ENCODE measurements around the gene SPSB1.

The SPSB1 gene

GRCh38 chr1:9311029-9311428 lies 18.3 kb downstream of the SPSB1 start:
- TF ChIP-seq EP300 (IDR thresholded peaks at IDR 0.05; ENCODE audit: borderline replicate concordance): no peak
- TF ChIP-seq, protein P1, sequence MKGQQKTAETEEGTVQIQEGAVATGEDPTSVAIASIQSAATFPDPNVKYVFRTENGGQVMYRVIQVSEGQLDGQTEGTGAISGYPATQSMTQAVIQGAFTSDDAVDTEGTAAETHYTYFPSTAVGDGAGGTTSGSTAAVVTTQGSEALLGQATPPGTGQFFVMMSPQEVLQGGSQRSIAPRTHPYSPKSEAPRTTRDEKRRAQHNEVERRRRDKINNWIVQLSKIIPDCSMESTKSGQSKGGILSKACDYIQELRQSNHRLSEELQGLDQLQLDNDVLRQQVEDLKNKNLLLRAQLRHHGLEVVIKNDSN (IDR thresholded peaks at IDR 0.05): no peak
- TF ChIP-seq YY1 (IDR thresholded peaks at IDR 0.05; ENCODE audit: low read depth): no peak
- no peak for TF ChIP-seq NFIC (IDR thresholded peaks at IDR 0.05)

GRCh38 chr1:9311479-9311878 lies 18.8 kb downstream of the SPSB1 start:
- no peak for TF ChIP-seq RAD21 (IDR thresholded peaks at IDR 0.05; ENCODE audit: low read depth)
- no peak for TF ChIP-seq TEAD4 (IDR thresholded peaks at IDR 0.05)
- no peak for TF ChIP-seq FOXM1 (IDR thresholded peaks at IDR 0.05; ENCODE audit: borderline replicate concordance, low read depth)
- no peak for TF ChIP-seq CREB1 (IDR thresholded peaks at IDR 0.05; ENCODE audit: low read depth)
- TF ChIP-seq, protein P2, sequence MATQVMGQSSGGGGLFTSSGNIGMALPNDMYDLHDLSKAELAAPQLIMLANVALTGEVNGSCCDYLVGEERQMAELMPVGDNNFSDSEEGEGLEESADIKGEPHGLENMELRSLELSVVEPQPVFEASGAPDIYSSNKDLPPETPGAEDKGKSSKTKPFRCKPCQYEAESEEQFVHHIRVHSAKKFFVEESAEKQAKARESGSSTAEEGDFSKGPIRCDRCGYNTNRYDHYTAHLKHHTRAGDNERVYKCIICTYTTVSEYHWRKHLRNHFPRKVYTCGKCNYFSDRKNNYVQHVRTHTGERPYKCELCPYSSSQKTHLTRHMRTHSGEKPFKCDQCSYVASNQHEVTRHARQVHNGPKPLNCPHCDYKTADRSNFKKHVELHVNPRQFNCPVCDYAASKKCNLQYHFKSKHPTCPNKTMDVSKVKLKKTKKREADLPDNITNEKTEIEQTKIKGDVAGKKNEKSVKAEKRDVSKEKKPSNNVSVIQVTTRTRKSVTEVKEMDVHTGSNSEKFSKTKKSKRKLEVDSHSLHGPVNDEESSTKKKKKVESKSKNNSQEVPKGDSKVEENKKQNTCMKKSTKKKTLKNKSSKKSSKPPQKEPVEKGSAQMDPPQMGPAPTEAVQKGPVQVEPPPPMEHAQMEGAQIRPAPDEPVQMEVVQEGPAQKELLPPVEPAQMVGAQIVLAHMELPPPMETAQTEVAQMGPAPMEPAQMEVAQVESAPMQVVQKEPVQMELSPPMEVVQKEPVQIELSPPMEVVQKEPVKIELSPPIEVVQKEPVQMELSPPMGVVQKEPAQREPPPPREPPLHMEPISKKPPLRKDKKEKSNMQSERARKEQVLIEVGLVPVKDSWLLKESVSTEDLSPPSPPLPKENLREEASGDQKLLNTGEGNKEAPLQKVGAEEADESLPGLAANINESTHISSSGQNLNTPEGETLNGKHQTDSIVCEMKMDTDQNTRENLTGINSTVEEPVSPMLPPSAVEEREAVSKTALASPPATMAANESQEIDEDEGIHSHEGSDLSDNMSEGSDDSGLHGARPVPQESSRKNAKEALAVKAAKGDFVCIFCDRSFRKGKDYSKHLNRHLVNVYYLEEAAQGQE (IDR thresholded peaks at IDR 0.05; ENCODE audit: low read depth): no peak
- TF ChIP-seq EP300 (IDR thresholded peaks at IDR 0.05; ENCODE audit: borderline replicate concordance): no peak
- TF ChIP-seq TCF12 (IDR thresholded peaks at IDR 0.05; ENCODE audit: low read depth): no peak
- TF ChIP-seq YY1 (IDR thresholded peaks at IDR 0.05; ENCODE audit: low read depth): no peak
- TF ChIP-seq, protein P1 (IDR thresholded peaks at IDR 0.05): no peak
- TF ChIP-seq CEBPB (IDR thresholded peaks at IDR 0.05): no peak
- TF ChIP-seq NFIC (IDR thresholded peaks at IDR 0.05): no peak
- no peak for TF ChIP-seq EGR1 (IDR thresholded peaks at IDR 0.05)

- 0 out of 2 replicates have a peak, but pooled peaks have one; percentile 15 for TF ChIP-seq CEBPB (IDR thresholded peaks at IDR 0.05)
- no peak for TF ChIP-seq CREB1 (IDR thresholded peaks at IDR 0.05; ENCODE audit: low read depth)
These were observed 19.6 kb downstream of the SPSB1 start for GRCh38 chr1:9312168-9312720.

DNA sequence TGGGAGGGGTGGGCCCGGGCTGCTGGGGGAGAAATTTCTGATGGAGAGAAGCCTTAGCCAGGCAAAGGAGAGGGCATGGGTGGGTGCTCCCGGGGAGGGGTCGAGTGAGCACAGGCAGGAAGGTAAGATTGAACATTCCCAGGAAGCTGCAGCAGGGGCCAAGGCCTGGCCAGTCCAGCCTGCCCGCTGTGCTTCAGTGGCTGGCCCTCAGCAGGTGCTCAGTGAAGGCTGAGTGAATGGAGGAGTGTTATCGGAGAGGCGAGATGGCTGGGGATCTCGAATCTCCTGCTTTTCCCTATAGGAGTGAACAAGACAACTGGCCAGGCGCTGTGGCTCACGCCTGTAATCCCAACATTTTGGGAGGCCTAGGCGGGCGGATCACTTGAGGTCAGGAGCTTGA lies 20.9 kb downstream of the SPSB1 start:
- TF ChIP-seq CREB1 (IDR thresholded peaks at IDR 0.05; ENCODE audit: low read depth): no peak
- TF ChIP-seq TEAD4 (IDR thresholded peaks at IDR 0.05): no peak
- TF ChIP-seq, protein P2 (IDR thresholded peaks at IDR 0.05; ENCODE audit: low read depth): no peak
- TF ChIP-seq TCF12 (IDR thresholded peaks at IDR 0.05; ENCODE audit: low read depth): no peak
- TF ChIP-seq, protein P1 (IDR thresholded peaks at IDR 0.05): no peak
- no peak for TF ChIP-seq YY1 (IDR thresholded peaks at IDR 0.05; ENCODE audit: low read depth)
- TF ChIP-seq NFIC (IDR thresholded peaks at IDR 0.05): no peak
- TF ChIP-seq RAD21 (IDR thresholded peaks at IDR 0.05; ENCODE audit: low read depth): no peak
- no peak for TF ChIP-seq CEBPB (IDR thresholded peaks at IDR 0.05)
- no peak for TF ChIP-seq TAF1 (IDR thresholded peaks at IDR 0.05; ENCODE audit: low read depth)
- no peak for TF ChIP-seq EP300 (IDR thresholded peaks at IDR 0.05; ENCODE audit: borderline replicate concordance)
- no peak for TF ChIP-seq EGR1 (IDR thresholded peaks at IDR 0.05)
- TF ChIP-seq, protein P3, sequence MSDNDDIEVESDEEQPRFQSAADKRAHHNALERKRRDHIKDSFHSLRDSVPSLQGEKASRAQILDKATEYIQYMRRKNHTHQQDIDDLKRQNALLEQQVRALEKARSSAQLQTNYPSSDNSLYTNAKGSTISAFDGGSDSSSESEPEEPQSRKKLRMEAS (IDR thresholded peaks at IDR 0.05): no peak
- no peak for TF ChIP-seq FOXM1 (IDR thresholded peaks at IDR 0.05; ENCODE audit: borderline replicate concordance, low read depth)

DNA sequence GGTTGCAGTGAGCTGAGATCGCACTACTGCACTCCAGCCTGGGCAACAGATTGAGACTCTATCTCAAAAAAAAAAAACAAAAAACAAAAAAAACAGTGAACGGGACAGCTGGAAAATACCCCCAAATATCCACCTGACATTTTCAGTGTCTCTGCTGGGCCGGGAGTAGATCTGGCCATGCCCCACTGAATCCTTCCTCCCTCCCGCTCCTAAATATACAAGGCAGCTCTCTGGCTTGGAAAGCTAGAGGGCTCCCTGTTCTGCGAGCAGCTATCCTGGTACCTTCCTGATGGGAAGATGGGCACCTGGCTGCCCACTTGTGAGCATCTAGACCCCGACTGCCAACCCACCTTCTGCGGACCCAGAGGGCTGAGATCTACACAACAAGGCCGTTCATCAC lies 21.4 kb downstream of the SPSB1 start:
- TF ChIP-seq CREB1 (IDR thresholded peaks at IDR 0.05; ENCODE audit: low read depth): no peak
- TF ChIP-seq, protein P1 (IDR thresholded peaks at IDR 0.05): no peak
- TF ChIP-seq FOXM1 (IDR thresholded peaks at IDR 0.05; ENCODE audit: borderline replicate concordance, low read depth): no peak
- TF ChIP-seq EGR1 (IDR thresholded peaks at IDR 0.05): no peak
- no peak for TF ChIP-seq CEBPB (IDR thresholded peaks at IDR 0.05)
- no peak for TF ChIP-seq NFIC (IDR thresholded peaks at IDR 0.05)

DNA sequence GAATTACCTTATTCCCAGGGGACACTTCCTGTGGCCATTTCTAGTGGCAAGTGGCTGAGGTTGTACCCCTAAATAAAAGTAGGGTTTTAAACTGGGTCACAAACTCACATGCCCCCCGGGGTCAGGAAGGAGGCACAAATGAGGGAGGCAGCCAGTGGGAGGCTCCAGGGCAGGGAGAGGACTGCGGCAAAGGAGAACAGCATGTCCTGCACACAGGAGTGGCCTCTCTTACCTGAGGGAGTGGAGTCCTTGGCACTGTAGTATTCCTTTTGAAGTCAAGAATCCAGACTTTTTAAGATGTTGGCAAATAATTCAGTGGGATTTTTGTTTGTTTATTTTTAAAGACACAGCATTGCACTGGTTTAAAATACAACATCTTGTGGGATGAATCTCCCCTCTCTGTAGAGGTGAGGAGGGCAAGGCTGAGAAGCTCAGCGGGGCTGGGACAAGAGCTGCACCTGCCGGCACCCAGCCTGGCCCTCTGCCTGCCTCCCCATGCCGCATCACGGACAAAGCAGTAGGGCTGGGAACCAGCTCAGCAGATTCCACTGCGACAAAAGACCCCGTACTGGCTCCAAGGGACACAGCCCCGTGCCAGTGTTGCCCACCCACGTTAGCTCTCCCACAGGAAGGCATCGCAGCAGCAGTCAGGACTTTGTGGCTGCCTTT lies 22.2 kb downstream of the SPSB1 start:
- TF ChIP-seq, protein P1 (IDR thresholded peaks at IDR 0.05): no peak
- TF ChIP-seq ZBTB7A (IDR thresholded peaks at IDR 0.05; ENCODE audit: low read depth): no peak
- no peak for TF ChIP-seq TAF1 (IDR thresholded peaks at IDR 0.05; ENCODE audit: low read depth)
- no peak for TF ChIP-seq CEBPB (IDR thresholded peaks at IDR 0.05)
- no peak for TF ChIP-seq NFIC (IDR thresholded peaks at IDR 0.05)
